Neural progenitor cell (in vitro differentiated cells): ENCODE measurements around the gene RPL39. TPM values are rescaled to one million over a fixed set of nuclear protein-coding genes. Genes with fewer than 3 reads are reported as not detected.
"Not testable (repeated sequence)": the region's sequence is repeated elsewhere in the genome, so short reads cannot be mapped to it uniquely, and the experiment has no call there.

Experiments used
- DNase-seq: peaks from one replicate; pipeline ENCODE4 v3.0.0-alpha.2; 2016; ENCODE audit warnings: low spot score
- H2AFZ ChIP-seq: fragments of 200-600 bp; sonication (generic); replicated peaks from 2 replicates; pipeline ENCODE4 v1.6.1; 2016; ENCODE audit warnings: antibody characterized with exemption
- H3F3A ChIP-seq: fragments of 200-600 bp; sonication (generic); 2 replicates; pipeline ENCODE4 v1.6.1; 2016; ENCODE audit warnings: antibody characterized with exemption, low read depth
- H3K27ac ChIP-seq: fragments of 200-600 bp; sonication (generic); 2 replicates; pipeline ENCODE4 v1.5.1; 2016; ENCODE audit warnings: mild to moderate bottlenecking
- H3K27me3 ChIP-seq: fragments of 200-600 bp; sonication (generic); 2 replicates; pipeline ENCODE4 v1.6.1; 2016; ENCODE audit warnings: mild to moderate bottlenecking, moderate library complexity
- H3K36me3 ChIP-seq: fragments of 200-600 bp; sonication (generic); 2 replicates; pipeline ENCODE4 v1.5.1; 2016
- H3K4me1 ChIP-seq: fragments of 200-600 bp; sonication (generic); 2 replicates; pipeline ENCODE4 v1.6.1; 2016; ENCODE audit warnings: mixed run types
- H3K4me2 ChIP-seq: fragments of 200-600 bp; sonication (generic); 2 replicates; pipeline ENCODE4 v1.6.1; 2016
- H3K4me3 ChIP-seq: fragments of 200-600 bp; sonication (generic); 2 replicates; pipeline ENCODE4 v1.5.1; 2016
- H3K79me2 ChIP-seq: fragments of 200-600 bp; sonication (generic); 2 replicates; pipeline ENCODE4 v1.6.1; 2016; ENCODE audit warnings: low read depth
- H3K9ac ChIP-seq: fragments of 200-600 bp; sonication (generic); 2 replicates; pipeline ENCODE4 v1.6.1; 2016
- H3K9me3 ChIP-seq: fragments of 200-600 bp; sonication (generic); 2 replicates; pipeline ENCODE4 v1.5.1; 2016; ENCODE audit warnings: low read depth
- H4K20me1 ChIP-seq: fragments of 200-600 bp; sonication (generic); 2 replicates; pipeline ENCODE4 v1.6.1; 2016; ENCODE audit warnings: low read depth
- H3K27ac Mint-ChIP-seq: 3 replicates; pipeline ENCODE4 v1.8.0; 2021; ENCODE audit warnings: mixed read lengths
- H3K27me3 Mint-ChIP-seq: 2 replicates; pipeline ENCODE4 v1.8.0; 2022; ENCODE audit warnings: low read depth, mild to moderate bottlenecking, inconsistent platforms, moderate library complexity, mixed read lengths; ENCODE audit not compliant: insufficient read depth
- H3K36me3 Mint-ChIP-seq: 3 replicates; pipeline ENCODE4 v1.8.0; 2021; ENCODE audit warnings: mixed read lengths
- H3K4me1 Mint-ChIP-seq: 3 replicates; pipeline ENCODE4 v1.8.0; 2021; ENCODE audit warnings: mixed read lengths
- H3K4me3 Mint-ChIP-seq: 3 replicates; pipeline ENCODE4 v1.8.0; 2021; ENCODE audit warnings: mild to moderate bottlenecking, moderate library complexity, mixed read lengths
- H3K9me3 Mint-ChIP-seq: 3 replicates; pipeline ENCODE4 v1.8.0; 2020; ENCODE audit warnings: mixed read lengths
- EZH2 ChIP-seq: fragments of 200-600 bp; sonication (generic); IDR thresholded peaks from 2 replicates; pipeline ENCODE4 v1.6.1; 2017; ENCODE audit warnings: antibody characterized with exemption, mild to moderate bottlenecking, moderate library complexity
- EZH2phosphoT487 ChIP-seq: fragments of 200-600 bp; sonication (generic); IDR thresholded peaks from 2 replicates; pipeline ENCODE4 v1.6.1; 2017; ENCODE audit warnings: antibody characterized with exemption
- total RNA-seq: library from RNA; depleted of rRNA; stranded (reverse); fragments of >200 nt; gene quantifications from 2 replicates; pipeline ENCODE4 v1.2.3, GENCODE V29; 2015; ENCODE audit warnings: low replicate concordance
- TF ChIP-seq, protein P1 (sequence below): fragments of 200-600 bp; sonication (generic); IDR thresholded peaks from 2 replicates; pipeline ENCODE4 v1.5.1; 2017; ENCODE audit warnings: antibody characterized with exemption, mild to moderate bottlenecking

RPL39 gene
- total RNA-seq, 1 donor from 2014 or later, result 10,337 TPM

DNA sequence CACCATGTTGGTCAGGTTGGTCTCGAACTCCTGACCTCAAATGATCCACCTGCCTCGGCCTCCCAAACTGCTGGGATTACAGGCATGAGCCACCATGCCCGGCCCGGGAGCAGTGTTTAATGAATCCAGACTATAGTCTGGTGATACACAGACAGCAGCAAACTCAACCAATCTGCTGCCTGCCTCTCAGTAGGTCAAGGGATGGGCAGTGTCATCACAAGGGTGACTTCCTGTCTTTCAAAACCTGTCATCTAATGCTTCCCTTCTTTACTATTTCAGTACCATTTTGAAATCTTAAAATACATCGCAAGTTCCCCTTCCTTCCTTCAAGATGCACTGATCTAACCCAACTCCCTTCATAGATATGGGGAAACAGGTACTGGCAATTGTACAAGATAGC lies 8.4 kb downstream of the RPL39 start:
- Histone ChIP-seq H3K36me3 (no peaks in the 10 kb centered on the region), H3K4me3 (no peak overlapping the region), H3K27me3 (no peaks in the 10 kb centered on the region), H3K27ac (no peak overlapping the region), H3K4me2 (no peak overlapping the region), H3F3A (peaks cover 14% of the 10 kb centered on the region), H4K20me1 (peaks cover 40% of the 10 kb centered on the region), H2AFZ (no peak overlapping the region), H3K9ac (no peak overlapping the region), H3K4me1 (no peaks in the 10 kb centered on the region), H3K9me3 (no peaks in the 10 kb centered on the region), H3K79me2 (peaks cover 34% of the 10 kb centered on the region)
- Mint-ChIP-seq H3K4me3 (no peak overlapping the region), H3K36me3 (peaks cover 19% of the 10 kb centered on the region), H3K4me1 (peaks cover 3% of the 10 kb centered on the region), H3K27me3 (no peaks in the 10 kb centered on the region), H3K9me3 (peaks cover 9% of the 10 kb centered on the region), H3K27ac (no peak overlapping the region)
- TF ChIP-seq, protein P1, sequence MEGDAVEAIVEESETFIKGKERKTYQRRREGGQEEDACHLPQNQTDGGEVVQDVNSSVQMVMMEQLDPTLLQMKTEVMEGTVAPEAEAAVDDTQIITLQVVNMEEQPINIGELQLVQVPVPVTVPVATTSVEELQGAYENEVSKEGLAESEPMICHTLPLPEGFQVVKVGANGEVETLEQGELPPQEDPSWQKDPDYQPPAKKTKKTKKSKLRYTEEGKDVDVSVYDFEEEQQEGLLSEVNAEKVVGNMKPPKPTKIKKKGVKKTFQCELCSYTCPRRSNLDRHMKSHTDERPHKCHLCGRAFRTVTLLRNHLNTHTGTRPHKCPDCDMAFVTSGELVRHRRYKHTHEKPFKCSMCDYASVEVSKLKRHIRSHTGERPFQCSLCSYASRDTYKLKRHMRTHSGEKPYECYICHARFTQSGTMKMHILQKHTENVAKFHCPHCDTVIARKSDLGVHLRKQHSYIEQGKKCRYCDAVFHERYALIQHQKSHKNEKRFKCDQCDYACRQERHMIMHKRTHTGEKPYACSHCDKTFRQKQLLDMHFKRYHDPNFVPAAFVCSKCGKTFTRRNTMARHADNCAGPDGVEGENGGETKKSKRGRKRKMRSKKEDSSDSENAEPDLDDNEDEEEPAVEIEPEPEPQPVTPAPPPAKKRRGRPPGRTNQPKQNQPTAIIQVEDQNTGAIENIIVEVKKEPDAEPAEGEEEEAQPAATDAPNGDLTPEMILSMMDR, result no peak
- TF ChIP-seq EZH2phosphoT487 (no peak), EZH2 (no peak)
- DNase-seq, result no peak

DNA sequence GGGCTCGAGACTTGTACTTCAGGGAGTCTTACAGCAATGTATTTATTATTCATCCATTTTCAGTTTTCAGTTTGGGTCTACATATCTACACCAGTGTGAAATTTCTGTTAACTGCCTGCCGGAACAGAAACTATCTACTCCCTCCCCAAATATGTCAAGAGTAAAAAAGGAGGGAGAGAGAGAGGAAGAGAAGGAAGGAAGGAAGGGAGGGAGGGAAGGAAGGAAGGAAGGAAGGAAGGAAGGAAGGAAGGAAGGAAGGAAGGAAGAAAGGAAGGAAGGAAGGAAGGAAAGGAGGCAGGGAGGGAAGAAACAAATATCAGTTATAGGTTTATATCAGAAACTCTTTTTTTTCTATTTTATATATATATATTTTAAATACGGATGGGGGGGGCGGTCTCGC lies 12.6 kb downstream of the RPL39 start:
- Histone ChIP-seq H3K79me2 (no peaks in the 10 kb centered on the region), H3F3A (peaks cover 6% of the 10 kb centered on the region), H4K20me1 (peaks cover 6% of the 10 kb centered on the region), H3K36me3 (no peaks in the 10 kb centered on the region), H3K4me2 (no peak overlapping the region), H3K27me3 (no peaks in the 10 kb centered on the region), H3K9ac (no peak overlapping the region), H2AFZ (no peak overlapping the region), H3K27ac (no peak overlapping the region), H3K4me3 (no peak overlapping the region), H3K9me3 (no peaks in the 10 kb centered on the region), H3K4me1 (no peaks in the 10 kb centered on the region)
- Mint-ChIP-seq H3K36me3 (peaks cover 10% of the 10 kb centered on the region), H3K4me1 (no peaks in the 10 kb centered on the region), H3K4me3 (no peak overlapping the region), H3K27me3 (peaks cover 2% of the 10 kb centered on the region), H3K27ac (no peak overlapping the region), H3K9me3 (peaks cover 7% of the 10 kb centered on the region)
- no peak for DNase-seq
- TF ChIP-seq EZH2phosphoT487 (no peak), EZH2 (no peak)
- TF ChIP-seq, protein P1, result no peak

GRCh38 chrX:119775517-119776238 lies 15.8 kb downstream of the RPL39 start:
- no peak overlapping the region for H3K4me2 ChIP-seq
- no peaks in the 10 kb centered on the region for H3K36me3 ChIP-seq
- no peak overlapping the region for H3K9ac ChIP-seq
- H3K4me3 Mint-ChIP-seq, result no peak overlapping the region
- no peaks in the 10 kb centered on the region for H3F3A ChIP-seq
- no peak overlapping the region for H3K27ac ChIP-seq
- peaks cover 2% of the 10 kb centered on the region for H3K27me3 Mint-ChIP-seq
- no peak for TF ChIP-seq EZH2
- no peak for TF ChIP-seq EZH2phosphoT487
- TF ChIP-seq, protein P1, result no peak
- no peaks in the 10 kb centered on the region for H3K4me1 Mint-ChIP-seq
- H3K9me3 ChIP-seq, result no peaks in the 10 kb centered on the region
- no peak for DNase-seq
- H3K79me2 ChIP-seq, result no peaks in the 10 kb centered on the region
- H3K4me1 ChIP-seq, result no peaks in the 10 kb centered on the region
- peaks cover 3% of the 10 kb centered on the region for H4K20me1 ChIP-seq
- peaks cover 5% of the 10 kb centered on the region for H3K36me3 Mint-ChIP-seq
- peaks cover 10% of the 10 kb centered on the region for H3K9me3 Mint-ChIP-seq
- H3K4me3 ChIP-seq, result no peak overlapping the region
- no peaks in the 10 kb centered on the region for H3K27me3 ChIP-seq
- no peak overlapping the region for H2AFZ ChIP-seq
- H3K27ac Mint-ChIP-seq, result no peak overlapping the region

GRCh38 chrX:119769388-119769787 lies 22.0 kb downstream of the RPL39 start:
- Mint-ChIP-seq H3K36me3 (peaks cover 11% of the 10 kb centered on the region), H3K9me3 (peaks cover 21% of the 10 kb centered on the region)
- H3K4me1 ChIP-seq, H3K9ac ChIP-seq, H3K36me3 ChIP-seq, H3K4me3 Mint-ChIP-seq, H3K27ac ChIP-seq, DNase-seq, H3K27me3 Mint-ChIP-seq, H2AFZ ChIP-seq, H3K27ac Mint-ChIP-seq, H3K4me1 Mint-ChIP-seq, H3K9me3 ChIP-seq, H3F3A ChIP-seq, H3K27me3 ChIP-seq, H4K20me1 ChIP-seq, H3K79me2 ChIP-seq, H3K4me2 ChIP-seq, H3K4me3 ChIP-seq: not testable (repeated sequence)

DNA sequence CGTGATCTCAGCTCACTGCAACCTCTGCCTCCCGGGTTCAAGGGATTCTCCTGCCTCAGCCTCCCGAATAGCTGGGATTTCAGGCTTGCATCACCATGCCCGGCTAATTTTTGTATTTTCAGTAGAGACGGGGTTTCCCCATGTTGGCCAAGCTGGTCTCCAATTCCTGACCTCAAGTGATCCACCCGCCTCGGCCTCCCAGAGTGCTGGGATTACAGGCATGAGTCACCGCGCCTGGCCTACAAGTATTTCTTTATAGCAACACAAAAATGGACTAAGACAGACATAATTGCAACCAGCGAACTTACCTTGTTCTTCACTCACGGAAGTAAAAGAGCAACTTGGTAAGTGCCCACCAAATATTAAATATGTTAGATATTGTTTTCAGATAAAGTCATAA lies 23.0 kb downstream of the RPL39 start:
- not testable (repeated sequence) for DNase-seq, H3K4me3 Mint-ChIP-seq, H3K9me3 ChIP-seq, H3K9ac ChIP-seq, H4K20me1 ChIP-seq, H3K36me3 Mint-ChIP-seq, H2AFZ ChIP-seq, H3K27me3 Mint-ChIP-seq, H3K36me3 ChIP-seq, H3K4me2 ChIP-seq, H3K4me1 Mint-ChIP-seq, H3F3A ChIP-seq, H3K4me1 ChIP-seq, H3K27ac Mint-ChIP-seq, H3K27me3 ChIP-seq, H3K4me3 ChIP-seq, H3K79me2 ChIP-seq, H3K27ac ChIP-seq
- H3K9me3 Mint-ChIP-seq, result peaks cover 20% of the 10 kb centered on the region
